K562 (cell line): ENCODE results near the gene PLXNA3.

ENCODE experiments used
- RAD21 ChIP-seq, 2 experiments: fragments of 250-450 bp in 1 of 2; fragments of 450-650 bp in 1 of 2; sonication (Bioruptor Pico) in 1 of 2; formaldehyde crosslinking in 1 of 2; IDR thresholded peaks in 1 of 2; conservative IDR thresholded peaks in 1 of 2; 2 replicates each; pipeline versions ENCODE4 v1.4.0 to v1.8.0; 2020 to 2022; ENCODE audit warnings: mild to moderate bottlenecking in 2 of 2, moderate library complexity in 1 of 2
- SIN3A ChIP-seq, 2 experiments: fragments of 150-350 bp in 1 of 2; IDR thresholded peaks; 2 replicates each; pipeline ENCODE4 v1.6.1; 2011 to 2016; ENCODE audit warnings: borderline replicate concordance in 2 of 2, low read depth in 2 of 2, low read length in 2 of 2, mild to moderate bottlenecking in 2 of 2, moderate library complexity in 2 of 2; ENCODE audit not compliant: control insufficient read depth in 1 of 2
- ZBTB8A ChIP-seq: fragments of 450-650 bp; IDR thresholded peaks from 2 replicates; pipeline ENCODE4 v1.6.1; 2018; ENCODE audit warnings: mild to moderate bottlenecking, moderate library complexity; ENCODE audit not compliant: partially characterized antibody

- no peak for TF ChIP-seq RAD21 (CRISPR knock-in tag; conservative IDR thresholded peaks at IDR 0.05 in 1 of 2, IDR thresholded peaks at IDR 0.05 in 1 of 2)
- TF ChIP-seq ZBTB8A = no peak
- no peak for TF ChIP-seq SIN3A (IDR thresholded peaks at IDR 0.05; ENCODE audit: borderline replicate concordance in 2 of 2, control insufficient read depth in 1 of 2, low read depth in 2 of 2, low read length in 2 of 2)
These were observed 19.8 kb upstream of the PLXNA3 start for GRCh38 chrX:154437971-154438893.
